ENCODE data around the gene FGF8. TPM values are rescaled to one million over a fixed set of nuclear protein-coding genes. Genes with fewer than 3 reads are reported as not detected.

Gene FGF8
- total and polyA plus RNA-seq, 2 of the 4 experiments (the other 2 are of a cell fraction): 0.17 TPM; not detected in 1

DNA sequence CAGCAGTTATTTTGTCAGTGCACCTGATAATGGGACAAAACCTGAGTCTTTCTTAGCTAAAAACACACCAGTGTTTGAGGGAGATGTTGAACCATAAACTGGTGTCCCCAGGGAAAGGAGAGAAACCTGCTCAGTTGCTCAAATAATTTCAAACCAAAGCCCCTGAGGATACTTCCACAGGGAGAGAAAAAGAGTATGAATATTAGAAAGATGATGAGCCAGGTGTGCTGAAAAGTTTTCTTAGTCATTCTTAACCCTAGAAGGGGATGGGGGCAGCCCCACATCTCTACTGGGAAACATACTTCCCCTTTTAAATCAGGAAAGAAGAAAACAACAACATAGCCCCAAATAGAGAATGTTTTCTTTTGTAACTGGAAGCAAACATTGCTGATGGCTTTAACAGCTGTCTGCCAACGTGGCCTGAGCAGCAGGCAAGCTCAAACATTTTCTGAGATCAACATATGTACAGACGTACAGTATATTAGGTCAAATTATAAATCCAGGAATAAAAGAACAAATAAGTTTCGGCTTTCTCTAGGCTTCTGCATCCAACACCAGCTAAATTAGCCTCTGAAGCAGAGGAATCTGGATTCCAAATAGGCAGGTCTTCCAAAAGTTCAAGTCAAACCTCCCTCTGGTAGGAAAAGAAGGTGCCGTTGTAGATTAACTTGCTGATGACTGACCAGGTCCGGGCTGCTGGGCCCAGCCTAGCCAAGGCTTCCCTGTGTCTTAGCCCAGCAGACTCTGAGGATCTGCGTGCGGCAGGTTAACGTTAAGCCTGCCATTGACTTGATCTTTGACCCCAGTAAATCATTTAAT lies 50.4 kb downstream of the FGF8 start:
- intact Hi-C loops (cut with micrococcal nuclease): no loop called here
- H3K4me3 ChIP-seq (ENCODE audit: insufficient read depth, low read depth, low read length): no peak overlapping the region
- H3K23ac ChIP-seq (ENCODE audit: low read depth, low read length): no peak overlapping the region
- peaks cover 39% of the 10 kb centered on the region for H3K27me3 ChIP-seq (ENCODE audit: control insufficient read depth, insufficient read depth, low read length)
- H3K9me1 ChIP-seq (ENCODE audit: insufficient read depth, low read length): no peaks in the 10 kb centered on the region
- H3K4ac ChIP-seq (ENCODE audit: low read depth, low read length): no peak overlapping the region
- WGBS, 2 experiments (ENCODE audit: extremely low coverage in 2 of 2, insufficient read length in 1 of 2): no CpG with 5 or more reads among the region's 8 CpGs
- H2BK120ac ChIP-seq (ENCODE audit: low read depth, low read length): no peak overlapping the region
- no peak overlapping the region for H2AK5ac ChIP-seq (ENCODE audit: low read depth, low read length)
- TF ChIP-seq, protein P1, sequence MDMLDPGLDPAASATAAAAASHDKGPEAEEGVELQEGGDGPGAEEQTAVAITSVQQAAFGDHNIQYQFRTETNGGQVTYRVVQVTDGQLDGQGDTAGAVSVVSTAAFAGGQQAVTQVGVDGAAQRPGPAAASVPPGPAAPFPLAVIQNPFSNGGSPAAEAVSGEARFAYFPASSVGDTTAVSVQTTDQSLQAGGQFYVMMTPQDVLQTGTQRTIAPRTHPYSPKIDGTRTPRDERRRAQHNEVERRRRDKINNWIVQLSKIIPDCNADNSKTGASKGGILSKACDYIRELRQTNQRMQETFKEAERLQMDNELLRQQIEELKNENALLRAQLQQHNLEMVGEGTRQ (IDR thresholded peaks at IDR 0.05; ENCODE audit: low read depth, low read length): no peak
- TF ChIP-seq, protein P2, sequence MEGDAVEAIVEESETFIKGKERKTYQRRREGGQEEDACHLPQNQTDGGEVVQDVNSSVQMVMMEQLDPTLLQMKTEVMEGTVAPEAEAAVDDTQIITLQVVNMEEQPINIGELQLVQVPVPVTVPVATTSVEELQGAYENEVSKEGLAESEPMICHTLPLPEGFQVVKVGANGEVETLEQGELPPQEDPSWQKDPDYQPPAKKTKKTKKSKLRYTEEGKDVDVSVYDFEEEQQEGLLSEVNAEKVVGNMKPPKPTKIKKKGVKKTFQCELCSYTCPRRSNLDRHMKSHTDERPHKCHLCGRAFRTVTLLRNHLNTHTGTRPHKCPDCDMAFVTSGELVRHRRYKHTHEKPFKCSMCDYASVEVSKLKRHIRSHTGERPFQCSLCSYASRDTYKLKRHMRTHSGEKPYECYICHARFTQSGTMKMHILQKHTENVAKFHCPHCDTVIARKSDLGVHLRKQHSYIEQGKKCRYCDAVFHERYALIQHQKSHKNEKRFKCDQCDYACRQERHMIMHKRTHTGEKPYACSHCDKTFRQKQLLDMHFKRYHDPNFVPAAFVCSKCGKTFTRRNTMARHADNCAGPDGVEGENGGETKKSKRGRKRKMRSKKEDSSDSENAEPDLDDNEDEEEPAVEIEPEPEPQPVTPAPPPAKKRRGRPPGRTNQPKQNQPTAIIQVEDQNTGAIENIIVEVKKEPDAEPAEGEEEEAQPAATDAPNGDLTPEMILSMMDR (conservative IDR thresholded peaks at IDR 0.05; ENCODE audit: low read depth, low read length): no peak
- TF ChIP-seq CHD1 (IDR thresholded peaks at IDR 0.05; ENCODE audit: low read depth, low read length) (no peak), MAZ (IDR thresholded peaks at IDR 0.05; ENCODE audit: borderline replicate concordance, low read depth, low read length) (no peak), CEBPB (IDR thresholded peaks at IDR 0.05; ENCODE audit: low read depth, low read length) (no peak)
- in situ Hi-C loops (cut with MboI; ENCODE audit: low sequenced_read_pairs): no loop called here
- H3K56ac ChIP-seq (ENCODE audit: extremely low read depth, insufficient read depth, low read length): no peak overlapping the region
- H3K27ac ChIP-seq (ENCODE audit: insufficient read depth, low read length): no peak overlapping the region
- H4K8ac ChIP-seq (ENCODE audit: low read depth in 2 of 2, low read length in 2 of 2): no peak overlapping the region
- H3K36me3 ChIP-seq (ENCODE audit: control insufficient read depth, insufficient read depth, low read length): no peaks in the 10 kb centered on the region
- no peak overlapping the region for H2AK9ac ChIP-seq (replicated peaks; ENCODE audit: low read depth, low read length, poor library complexity)
- BruUV-seq (replicated peaks): no TSS peak
- dilution Hi-C loops (cut with HindIII; ENCODE audit: low sequenced_read_pairs, unreplicated experiment): no loop called here
- no peak overlapping the region for H4K5ac ChIP-seq (ENCODE audit: low read depth, low read length)
- no peak overlapping the region for H3K4me2 ChIP-seq (ENCODE audit: low read depth, low read length)
- no peak overlapping the region for H2BK15ac ChIP-seq (ENCODE audit: low read depth, low read length)
- no peaks in the 10 kb centered on the region for H3K9me3 ChIP-seq (ENCODE audit: control insufficient read depth, insufficient read depth, low read length)
- H3K4me1 ChIP-seq (ENCODE audit: control insufficient read depth, insufficient read depth, low read length): no peaks in the 10 kb centered on the region
- no peak overlapping the region for H4K91ac ChIP-seq (ENCODE audit: insufficient read depth, low read depth, low read length)
- no peak overlapping the region for H3K14ac ChIP-seq (replicated peaks; ENCODE audit: low read depth, low read length)
- no peak overlapping the region for H2BK5ac ChIP-seq (ENCODE audit: low read depth, low read length, poor library complexity, severe bottlenecking)
- no peaks in the 10 kb centered on the region for H3K79me1 ChIP-seq (ENCODE audit: low read depth in 1 of 2, low read length in 2 of 2)
- ATAC-seq (ENCODE audit: low read depth) (no peak), DNase-seq (no peak)
- H2BK20ac ChIP-seq (ENCODE audit: low read depth, low read length): no peak overlapping the region
- no peak overlapping the region for H3K18ac ChIP-seq (ENCODE audit: low read depth, low read length)
- POLR2A ChIA-PET (ENCODE audit: unreplicated experiment): no interaction called here
- no peak overlapping the region for H3K9ac ChIP-seq (ENCODE audit: low read depth, low read length)
- CTCF ChIA-PET: no interaction called here
- no peaks in the 10 kb centered on the region for H4K20me1 ChIP-seq (ENCODE audit: insufficient read depth, low read length)
- no peak overlapping the region for H2AFZ ChIP-seq (replicated peaks; ENCODE audit: low read length, poor library complexity)
